ENCODE data around the gene FTSJ3.

DNA sequence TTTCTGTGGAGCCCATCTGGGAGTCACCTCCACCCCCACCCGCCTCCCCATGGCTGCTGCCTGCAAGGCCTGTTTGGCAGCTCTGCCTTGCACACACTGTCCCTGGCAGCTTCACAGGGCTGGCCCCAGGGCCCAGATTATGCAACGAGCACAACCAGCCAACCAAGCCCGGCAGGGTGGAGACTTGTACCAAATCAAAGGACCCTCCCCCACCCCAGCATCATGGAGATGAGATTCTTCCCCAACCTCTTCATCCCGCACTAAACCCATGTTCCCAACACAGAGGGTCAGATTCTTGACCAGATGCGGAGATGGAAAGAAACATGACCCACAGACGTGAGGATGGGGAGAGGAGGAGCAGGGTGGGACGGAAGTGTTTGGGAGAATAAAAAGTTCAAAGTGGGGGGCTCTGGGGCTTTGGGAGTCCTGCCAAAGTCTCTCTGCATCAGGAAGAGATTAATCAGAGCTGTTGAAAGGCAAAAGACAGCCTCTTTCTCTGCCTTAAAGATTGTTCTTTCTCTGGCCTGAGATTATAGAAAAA lies 11.2 kb upstream of the FTSJ3 start:
- TF ChIP-seq CTCF (conservative IDR thresholded peaks at IDR 0.05 in 1 of 2, IDR thresholded peaks at IDR 0.05 in 1 of 2; ENCODE audit: low read depth in 1 of 2, low read length in 2 of 2), result no peak
- TF ChIP-seq EZH2 (IDR thresholded peaks at IDR 0.05; ENCODE audit: low read length, missing control alignments), result no peak
